GM21529 (cell line): ENCODE results near the gene KRTAP12-4.
"Not testable (repeated sequence)": the region's sequence is repeated elsewhere in the genome, so short reads cannot be mapped to it uniquely, and the experiment has no call there.

Experiments
- ATAC-seq: cut with Tn5 transposase; IDR thresholded peaks from one replicate; pipeline ENCODE4 v1.9.1; 2021; ENCODE audit not compliant: unreplicated experiment

The KRTAP12-4 gene

GRCh38 chr21:44657635-44658540, 3.4 kb upstream of the KRTAP12-4 start, which contains the start of gene KRTAP12-3:
TSS of gene KRTAP12-3 (plus strand) at chr21:44657932. CDS start at chr21:44657980, 48 bp downstream.
- ATAC-seq = no peak

GRCh38 chr21:44656868-44657267, 2.4 kb upstream of the KRTAP12-4 start:
- ATAC-seq = no peak

- ATAC-seq = no peak
Measured at GRCh38 chr21:44653656-44654575, 543 bp downstream of the KRTAP12-4 start.

DNA sequence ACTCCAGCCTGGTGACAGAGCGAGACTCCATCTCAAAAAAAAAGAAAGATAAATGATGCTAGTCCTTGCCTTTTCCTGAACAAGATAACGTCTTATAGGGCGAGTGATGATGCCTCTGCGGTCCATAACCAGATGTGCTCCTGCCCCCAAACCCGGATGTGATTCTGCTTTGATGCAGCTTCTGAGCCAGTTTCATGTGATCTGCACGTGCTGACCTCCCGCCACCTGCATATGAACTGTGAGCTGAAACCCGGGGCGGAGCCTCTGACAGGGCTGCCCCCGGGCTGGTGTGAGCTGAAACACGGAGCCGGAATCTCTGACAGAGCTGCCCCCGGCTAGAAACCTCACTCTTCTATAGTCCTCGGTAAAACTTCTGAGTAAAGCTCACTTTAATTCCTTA, 1.3 kb downstream of the KRTAP12-4 start:
- ATAC-seq = no peak

DNA sequence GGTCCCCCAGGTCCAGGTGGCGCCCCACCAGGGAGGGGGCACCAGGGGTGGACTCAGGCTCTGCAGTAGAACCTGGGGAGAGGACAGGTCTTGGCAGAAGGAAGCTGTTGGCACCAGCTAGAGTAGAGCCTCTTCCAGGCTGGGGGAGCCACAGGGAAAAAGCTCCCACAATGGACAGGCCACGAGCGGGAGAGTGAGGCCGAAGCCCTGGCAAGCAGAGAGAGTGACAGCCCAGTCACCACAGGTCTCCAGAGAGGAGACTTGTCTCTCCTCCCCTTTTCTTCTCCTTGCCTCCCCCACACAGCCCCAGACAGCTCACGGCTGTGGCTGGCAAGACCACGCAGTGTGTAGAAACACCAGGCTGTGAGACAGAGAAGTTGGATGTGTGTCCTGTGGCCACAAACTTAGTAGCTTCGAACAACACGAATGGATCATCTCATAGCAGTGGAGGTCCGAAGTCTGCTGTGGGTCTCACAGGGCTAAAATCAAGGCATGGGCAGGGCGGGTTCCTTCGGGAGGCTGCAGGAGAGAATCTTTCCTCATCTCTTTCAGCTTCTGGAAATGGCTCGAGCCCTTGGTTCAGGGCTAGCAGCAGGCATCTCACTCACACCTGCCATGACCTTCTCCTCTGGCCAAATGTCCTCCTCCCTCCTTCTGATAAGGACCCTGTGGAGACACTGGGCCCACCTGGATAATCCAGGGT, 3.3 kb downstream of the KRTAP12-4 start:
- no peak for ATAC-seq

DNA sequence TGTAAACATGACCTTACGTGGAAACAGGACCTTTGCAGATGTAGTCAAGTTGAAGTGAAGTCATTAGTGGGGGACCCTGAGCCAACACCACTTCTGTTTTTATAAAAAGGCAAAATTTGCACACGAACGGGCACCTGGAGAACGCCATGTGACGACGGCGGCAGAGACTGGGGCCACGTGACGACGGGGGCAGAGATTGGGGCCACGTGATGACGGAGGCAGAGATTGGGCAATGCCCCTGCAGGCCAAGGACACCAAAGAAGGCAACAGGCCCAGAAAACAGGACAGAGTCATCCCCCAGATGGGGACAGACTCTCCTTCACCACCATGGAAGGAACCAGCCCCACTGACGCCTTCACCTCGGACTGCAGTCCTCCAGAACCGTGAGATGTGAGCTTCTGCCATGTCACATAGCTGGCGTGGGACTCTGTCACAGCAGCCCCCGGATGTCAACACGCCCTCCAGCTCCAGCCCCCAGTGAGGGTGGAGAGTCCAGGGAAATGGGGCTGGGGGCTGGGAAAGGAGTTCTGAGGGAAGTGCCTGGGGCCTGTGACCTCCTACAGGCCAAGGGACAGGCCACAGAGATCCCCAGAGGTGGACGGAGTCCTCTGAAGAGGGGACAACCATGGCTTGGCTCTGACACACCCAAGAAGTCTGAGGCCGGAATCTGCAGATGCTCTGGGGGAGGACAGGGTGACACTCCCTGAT, 4.0 kb downstream of the KRTAP12-4 start:
- no peak for ATAC-seq

DNA sequence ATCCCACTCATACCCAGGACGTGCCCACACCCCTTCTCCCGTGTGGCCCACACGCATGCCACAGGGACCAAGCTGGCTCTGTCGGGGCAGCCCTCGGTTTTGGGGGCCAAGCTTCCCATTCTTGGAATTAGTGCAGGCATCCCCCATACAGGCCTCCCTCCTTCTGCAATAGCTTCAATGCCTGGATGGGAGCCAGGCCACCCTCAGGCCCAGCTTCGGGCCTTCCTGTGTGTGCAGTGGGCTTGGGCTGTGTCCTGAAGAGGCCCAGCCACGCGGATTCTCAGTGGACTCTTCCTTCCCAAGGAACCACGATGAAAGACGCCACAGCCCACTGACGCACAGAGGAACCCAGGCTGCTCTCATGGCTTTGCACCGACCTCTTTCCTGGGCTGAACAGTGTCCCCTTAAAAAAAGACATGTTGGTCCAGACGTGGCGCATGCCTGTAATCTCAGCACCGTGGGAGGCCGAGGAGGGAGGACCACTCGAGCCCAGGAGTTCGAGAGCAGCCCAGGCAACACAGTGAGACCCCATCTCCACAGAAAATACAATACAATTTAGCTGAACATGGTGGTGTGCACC, 4.8 kb downstream of the KRTAP12-4 start:
- ATAC-seq = no peak

- no peak for ATAC-seq
Measured at GRCh38 chr21:44648557-44649311, 5.7 kb downstream of the KRTAP12-4 start.

GRCh38 chr21:44647222-44647552, 7.3 kb downstream of the KRTAP12-4 start:
- no peak for ATAC-seq

- ATAC-seq = not testable (repeated sequence)
Measured at GRCh38 chr21:44646366-44647221, 7.9 kb downstream of the KRTAP12-4 start, which contains the start of gene KRTAP10-11. TSS of gene KRTAP10-11 (plus strand) at chr21:44646414. CDS start at chr21:44646459, 45 bp downstream.

- ATAC-seq = no peak
Measured at GRCh38 chr21:44644878-44645277, 9.6 kb downstream of the KRTAP12-4 start.

- ATAC-seq = no peak
Measured at GRCh38 chr21:44643741-44644310, 10.6 kb downstream of the KRTAP12-4 start.

DNA sequence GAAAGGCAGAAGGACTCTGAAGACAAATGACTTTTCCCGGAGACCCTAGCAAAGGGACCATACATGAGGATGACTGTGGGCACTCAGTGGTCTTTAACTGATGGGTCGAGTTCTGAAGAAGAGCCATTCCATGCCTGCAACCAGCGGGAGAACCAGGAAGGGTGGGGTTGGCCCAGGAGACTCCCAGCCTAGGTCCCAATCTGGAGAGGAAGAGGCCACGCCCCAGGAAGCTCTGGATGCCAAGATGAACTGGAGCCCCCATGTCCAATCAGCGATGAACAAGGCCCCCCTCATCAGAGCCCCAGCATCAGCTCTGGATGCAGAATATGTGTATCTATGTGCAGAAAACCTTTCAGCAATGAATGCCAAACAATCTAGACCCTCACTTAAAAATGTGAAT, 13.7 kb downstream of the KRTAP12-4 start:
- ATAC-seq = no peak

- ATAC-seq = no peak
Measured at GRCh38 chr21:44639331-44639655, 15.2 kb downstream of the KRTAP12-4 start.

GRCh38 chr21:44638506-44639330, 15.7 kb downstream of the KRTAP12-4 start:
- not testable (repeated sequence) for ATAC-seq

GRCh38 chr21:44637851-44638348, 16.6 kb downstream of the KRTAP12-4 start:
- ATAC-seq = not testable (repeated sequence)
